ENCODE data around the gene ARHGEF17. TPM values are rescaled to one million over a fixed set of nuclear protein-coding genes. Genes with fewer than 3 reads are reported as not detected.

ARHGEF17 gene
- total RNA-seq, 1 experiment from 2014 or later, result 77.9 TPM

- H3K27ac Mint-ChIP-seq (ENCODE audit: unreplicated experiment), result no peak overlapping the region
- POLR2A ChIA-PET, result interaction anchor here (1.0 kb wide), 1 partner anchor 37 kb away, joined by 4 read pairs; no protein-coding TSS in a partner anchor
These were observed 43.0 kb downstream of the ARHGEF17 start for GRCh38 chr11:73350908-73351636.

DNA sequence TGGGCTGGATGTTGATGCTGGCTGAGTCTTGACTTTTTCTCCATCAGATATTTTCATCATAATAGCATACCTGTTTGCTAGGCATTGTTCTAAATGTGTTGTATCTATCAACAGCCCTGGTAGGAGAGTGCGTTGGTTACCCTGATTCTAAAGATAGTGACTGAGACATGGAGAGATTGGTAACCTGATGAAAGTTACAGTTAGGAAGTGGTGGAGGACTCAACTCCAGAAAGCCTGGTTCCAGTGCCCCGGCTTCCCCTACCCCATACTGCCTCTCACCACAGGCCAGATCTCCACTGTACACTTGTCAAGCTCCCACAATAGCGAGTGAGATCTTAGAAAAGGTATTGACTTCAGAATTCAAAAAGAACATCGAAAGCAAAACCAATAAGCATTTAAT, 45.3 kb downstream of the ARHGEF17 start:
- POLR2A ChIA-PET, result no interaction called here
- no TSS peak for BruUV-seq (replicated peaks)
- no peaks in the 10 kb centered on the region for H3K4me1 Mint-ChIP-seq (ENCODE audit: low read depth, unreplicated experiment)

More at GRCh38 chr11:73350908-73351636, 43.0 kb downstream of the ARHGEF17 start:
- H3K27me3 Mint-ChIP-seq (ENCODE audit: insufficient read depth, unreplicated experiment), result no peaks in the 10 kb centered on the region
- Histone ChIP-seq H3K36me3 (ENCODE audit: control insufficient read depth, insufficient read depth, low read length) (peaks cover 6% of the 10 kb centered on the region), H3K27me3 (replicated peaks; ENCODE audit: control insufficient read depth, insufficient read depth, low read length) (no peaks in the 10 kb centered on the region), H3K9me3 (no peaks in the 10 kb centered on the region), H3K4me3 (ENCODE audit: low read depth, low read length) (no peak overlapping the region), H3K4me1 (no peaks in the 10 kb centered on the region)
- no TSS peak for BruUV-seq (replicated peaks)
- TF ChIP-seq, protein P1, sequence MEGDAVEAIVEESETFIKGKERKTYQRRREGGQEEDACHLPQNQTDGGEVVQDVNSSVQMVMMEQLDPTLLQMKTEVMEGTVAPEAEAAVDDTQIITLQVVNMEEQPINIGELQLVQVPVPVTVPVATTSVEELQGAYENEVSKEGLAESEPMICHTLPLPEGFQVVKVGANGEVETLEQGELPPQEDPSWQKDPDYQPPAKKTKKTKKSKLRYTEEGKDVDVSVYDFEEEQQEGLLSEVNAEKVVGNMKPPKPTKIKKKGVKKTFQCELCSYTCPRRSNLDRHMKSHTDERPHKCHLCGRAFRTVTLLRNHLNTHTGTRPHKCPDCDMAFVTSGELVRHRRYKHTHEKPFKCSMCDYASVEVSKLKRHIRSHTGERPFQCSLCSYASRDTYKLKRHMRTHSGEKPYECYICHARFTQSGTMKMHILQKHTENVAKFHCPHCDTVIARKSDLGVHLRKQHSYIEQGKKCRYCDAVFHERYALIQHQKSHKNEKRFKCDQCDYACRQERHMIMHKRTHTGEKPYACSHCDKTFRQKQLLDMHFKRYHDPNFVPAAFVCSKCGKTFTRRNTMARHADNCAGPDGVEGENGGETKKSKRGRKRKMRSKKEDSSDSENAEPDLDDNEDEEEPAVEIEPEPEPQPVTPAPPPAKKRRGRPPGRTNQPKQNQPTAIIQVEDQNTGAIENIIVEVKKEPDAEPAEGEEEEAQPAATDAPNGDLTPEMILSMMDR (IDR thresholded peaks at IDR 0.05; ENCODE audit: insufficient read depth in 1 of 2, low read depth in 1 of 2, low read length in 1 of 2, severe bottlenecking in 1 of 2, unreplicated experiment in 1 of 2), result peak; percentile 99
- CTCF ChIA-PET, result interaction anchor here (0.6 to 5.3 kb wide), 41 partner anchors 9 to 580 kb away, joined by 3 to 87 read pairs (median 5); partner anchors contain the start of genes RAB6A and RELT
- H3K36me3 Mint-ChIP-seq (ENCODE audit: insufficient read depth, unreplicated experiment), result peaks cover 4% of the 10 kb centered on the region
- no peak overlapping the region for H3K4me3 Mint-ChIP-seq (ENCODE audit: unreplicated experiment)
- intact Hi-C loops (cut with micrococcal nuclease; ENCODE audit: unreplicated experiment), result loop anchor here (1.0 kb wide), 1 partner anchor 42 kb away; no protein-coding TSS in a partner anchor
- peak in 1 of 2 experiments; percentile 76 for DNase-seq
- H3K4me1 Mint-ChIP-seq (ENCODE audit: low read depth, unreplicated experiment), result no peaks in the 10 kb centered on the region
- H3K9me3 Mint-ChIP-seq (ENCODE audit: unreplicated experiment), result no peaks in the 10 kb centered on the region

GRCh38 chr11:73355109-73355508, 47.0 kb downstream of the ARHGEF17 start:
- CTCF ChIA-PET, result interaction anchor here (0.9 to 1.1 kb wide), 2 partner anchors 20 to 113 kb away, joined by 3 read pairs; no protein-coding TSS in a partner anchor
- Histone ChIP-seq H3K36me3 (ENCODE audit: control insufficient read depth, insufficient read depth, low read length) (peaks cover 5% of the 10 kb centered on the region; the same call in 1 of the 2 replicates), H3K27me3 (replicated peaks; ENCODE audit: control insufficient read depth, insufficient read depth, low read length) (no peaks in the 10 kb centered on the region), H3K4me3 (ENCODE audit: low read depth, low read length) (no peak overlapping the region), H3K4me1 (no peaks in the 10 kb centered on the region), H3K9me3 (no peaks in the 10 kb centered on the region)
- intact Hi-C loops (cut with micrococcal nuclease; ENCODE audit: unreplicated experiment), result no loop called here
- Mint-ChIP-seq H3K27ac (ENCODE audit: unreplicated experiment) (no peak overlapping the region), H3K9me3 (ENCODE audit: unreplicated experiment) (no peaks in the 10 kb centered on the region), H3K4me1 (ENCODE audit: low read depth, unreplicated experiment) (no peaks in the 10 kb centered on the region), H3K27me3 (ENCODE audit: insufficient read depth, unreplicated experiment) (no peaks in the 10 kb centered on the region), H3K4me3 (ENCODE audit: unreplicated experiment) (no peak overlapping the region), H3K36me3 (ENCODE audit: insufficient read depth, unreplicated experiment) (peaks cover 10% of the 10 kb centered on the region)
- TF ChIP-seq, protein P1 (IDR thresholded peaks at IDR 0.05; ENCODE audit: insufficient read depth in 1 of 2, low read depth in 1 of 2, low read length in 1 of 2, severe bottlenecking in 1 of 2, unreplicated experiment in 1 of 2), result no peak
- BruUV-seq (replicated peaks), result no TSS peak
- POLR2A ChIA-PET, result no interaction called here
- DNase-seq, result no peak

More for the DNA sequence above, 45.3 kb downstream of the ARHGEF17 start:
- TF ChIP-seq, protein P1 (IDR thresholded peaks at IDR 0.05; ENCODE audit: insufficient read depth in 1 of 2, low read depth in 1 of 2, low read length in 1 of 2, severe bottlenecking in 1 of 2, unreplicated experiment in 1 of 2), result no peak
- H3K9me3 Mint-ChIP-seq (ENCODE audit: unreplicated experiment), result no peaks in the 10 kb centered on the region
- Histone ChIP-seq H3K4me1 (no peaks in the 10 kb centered on the region), H3K36me3 (ENCODE audit: control insufficient read depth, insufficient read depth, low read length) (peaks cover 3% of the 10 kb centered on the region; the same call in 1 of the 2 replicates), H3K4me3 (ENCODE audit: low read depth, low read length) (no peak overlapping the region), H3K9me3 (no peaks in the 10 kb centered on the region), H3K27me3 (replicated peaks; ENCODE audit: control insufficient read depth, insufficient read depth, low read length) (no peaks in the 10 kb centered on the region)
- CTCF ChIA-PET, result no interaction called here
- DNase-seq, result no peak
- no peak overlapping the region for H3K27ac Mint-ChIP-seq (ENCODE audit: unreplicated experiment)
- no peaks in the 10 kb centered on the region for H3K27me3 Mint-ChIP-seq (ENCODE audit: insufficient read depth, unreplicated experiment)
- intact Hi-C loops (cut with micrococcal nuclease; ENCODE audit: unreplicated experiment), result no loop called here
- peaks cover 4% of the 10 kb centered on the region for H3K36me3 Mint-ChIP-seq (ENCODE audit: insufficient read depth, unreplicated experiment)
- no peak overlapping the region for H3K4me3 Mint-ChIP-seq (ENCODE audit: unreplicated experiment)

All from Caco-2 (cell line).